Karpas-422 (cell line): ENCODE data around the gene ZNF428. TPM values are rescaled to one million over a fixed set of nuclear protein-coding genes. Genes with fewer than 3 reads are reported as not detected.
"Not testable (repeated sequence)": the region's sequence is repeated elsewhere in the genome, so short reads cannot be mapped to it uniquely, and the experiment has no call there.

Experiments used
- DNase-seq: peaks from one replicate; pipeline ENCODE4 v3.0.0-alpha.2; 2015
- H2AFZ ChIP-seq: fragments of 200-600 bp; sonication (generic); 2 replicates; pipeline ENCODE4 v1.6.1; 2014; ENCODE audit warnings: antibody characterized with exemption, low read length, mixed read lengths
- H3K27ac ChIP-seq: fragments of 200-600 bp; sonication (generic); 2 replicates; pipeline ENCODE4 v1.5.1; 2014; ENCODE audit warnings: mild to moderate bottlenecking, low read length, moderate library complexity
- H3K27me3 ChIP-seq: fragments of 200-600 bp; sonication (generic); 2 replicates; pipeline ENCODE4 v1.6.1; 2014; ENCODE audit warnings: low read length, mixed read lengths
- H3K36me3 ChIP-seq: fragments of 200-600 bp; sonication (generic); 2 replicates; pipeline ENCODE4 v1.6.1; 2014; ENCODE audit warnings: low read length, mixed read lengths; ENCODE audit not compliant: insufficient read depth
- H3K4me1 ChIP-seq: fragments of 200-600 bp; sonication (generic); 2 replicates; pipeline ENCODE4 v1.6.1; 2014; ENCODE audit warnings: mild to moderate bottlenecking, low read length, mixed read lengths
- H3K4me2 ChIP-seq: fragments of 200-600 bp; sonication (generic); 2 replicates; pipeline ENCODE4 v1.6.1; 2014; ENCODE audit warnings: low read length, low read depth, mild to moderate bottlenecking; ENCODE audit not compliant: poor library complexity, severe bottlenecking
- H3K4me3 ChIP-seq: fragments of 200-600 bp; sonication (generic); 2 replicates; pipeline ENCODE4 v1.5.1; 2014; ENCODE audit warnings: mild to moderate bottlenecking, antibody characterized with exemption, low read length, mixed read lengths
- H3K79me2 ChIP-seq: fragments of 200-600 bp; sonication (generic); 2 replicates; pipeline ENCODE4 v1.6.1; 2014; ENCODE audit warnings: mild to moderate bottlenecking, low read length, mixed read lengths
- H3K9ac ChIP-seq: fragments of 200-600 bp; sonication (generic); 2 replicates; pipeline ENCODE4 v1.6.0; 2014; ENCODE audit warnings: low read length
- H3K9me2 ChIP-seq: fragments of 200-600 bp; sonication (generic), shearing (Covaris generic); replicated peaks from 2 replicates; pipeline ENCODE4 v1.6.0; 2014; ENCODE audit warnings: mild to moderate bottlenecking, low read length, moderate library complexity; ENCODE audit not compliant: insufficient read depth
- H3K9me3 ChIP-seq: fragments of 300-700, 200-600 bp; sonication (generic); 2 replicates; pipeline ENCODE4 v1.6.1; 2014; ENCODE audit warnings: low read length, mixed read lengths
- H4K20me1 ChIP-seq: fragments of 200-600 bp; sonication (generic); 2 replicates; pipeline ENCODE4 v1.6.1; 2014; ENCODE audit warnings: mild to moderate bottlenecking, antibody characterized with exemption, low read length, low read depth; ENCODE audit not compliant: insufficient read depth
- total RNA-seq: library from RNA; depleted of rRNA; stranded (reverse); fragments of >200 nt; shearing (Covaris generic); gene quantifications from 2 replicates; pipeline ENCODE4 v1.2.3, GENCODE V29; 2014; ENCODE audit warnings: low replicate concordance

Gene ZNF428
- total RNA-seq, 1 experiment from 2014 or later: 37.9 TPM

GRCh38 chr19:43591904-43592772, 27.3 kb downstream of the ZNF428 start:
- Histone ChIP-seq H3K4me1 (peaks cover 9% of the 10 kb centered on the region), H3K36me3 (peaks cover 3% of the 10 kb centered on the region; the same call in 1 of the 2 replicates), H3K27me3 (no peaks in the 10 kb centered on the region), H3K4me3 (no peak overlapping the region), H2AFZ (no peak overlapping the region), H3K27ac (no peak overlapping the region), H3K9me3 (no peaks in the 10 kb centered on the region), H3K9ac (no peak overlapping the region), H3K9me2 (no peaks in the 10 kb centered on the region), H3K4me2 (no peak overlapping the region), H4K20me1 (no peaks in the 10 kb centered on the region), H3K79me2 (peaks cover 28% of the 10 kb centered on the region)
- DNase-seq: no peak

GRCh38 chr19:43589678-43590077, 29.8 kb downstream of the ZNF428 start:
- Histone ChIP-seq H3K27ac (no peak overlapping the region), H3K4me2 (no peak overlapping the region), H3K36me3 (peaks cover 3% of the 10 kb centered on the region; the same call in 1 of the 2 replicates), H2AFZ (no peak overlapping the region), H4K20me1 (no peaks in the 10 kb centered on the region), H3K4me1 (peaks cover 6% of the 10 kb centered on the region; the same call in 1 of the 2 replicates), H3K9ac (no peak overlapping the region), H3K9me3 (no peaks in the 10 kb centered on the region), H3K4me3 (no peak overlapping the region), H3K79me2 (peaks cover 12% of the 10 kb centered on the region; the same call in 1 of the 2 replicates), H3K27me3 (no peaks in the 10 kb centered on the region), H3K9me2 (no peaks in the 10 kb centered on the region)
- DNase-seq: no peak

GRCh38 chr19:43589277-43589676, 30.2 kb downstream of the ZNF428 start:
- Histone ChIP-seq H3K4me2 (no peak overlapping the region), H3K9ac (no peak overlapping the region), H3K4me3 (no peak overlapping the region), H4K20me1 (no peaks in the 10 kb centered on the region), H3K36me3 (peaks cover 3% of the 10 kb centered on the region; the same call in 1 of the 2 replicates), H3K27me3 (no peaks in the 10 kb centered on the region), H3K4me1 (peaks cover 6% of the 10 kb centered on the region; the same call in 1 of the 2 replicates), H3K9me3 (no peaks in the 10 kb centered on the region), H2AFZ (no peak overlapping the region), H3K79me2 (peaks cover 11% of the 10 kb centered on the region; the same call in 1 of the 2 replicates), H3K9me2 (no peaks in the 10 kb centered on the region), H3K27ac (no peak overlapping the region)
- DNase-seq: no peak

- not testable (repeated sequence) for H4K20me1 ChIP-seq, H3K9me2 ChIP-seq, H3K27me3 ChIP-seq, H3K27ac ChIP-seq, H3K9me3 ChIP-seq, DNase-seq, H3K4me2 ChIP-seq, H3K9ac ChIP-seq, H3K4me3 ChIP-seq, H3K36me3 ChIP-seq, H3K79me2 ChIP-seq, H3K4me1 ChIP-seq, H2AFZ ChIP-seq
Observed at GRCh38 chr19:43587029-43587428, 32.4 kb downstream of the ZNF428 start.

GRCh38 chr19:43586346-43586745, 33.1 kb downstream of the ZNF428 start:
- Histone ChIP-seq H3K4me1 (no peaks in the 10 kb centered on the region), H3K27ac (no peak overlapping the region), H2AFZ (no peak overlapping the region), H3K9me3 (no peaks in the 10 kb centered on the region), H3K79me2 (no peaks in the 10 kb centered on the region), H3K4me3 (no peak overlapping the region), H3K9me2 (no peaks in the 10 kb centered on the region), H3K36me3 (no peaks in the 10 kb centered on the region), H4K20me1 (no peaks in the 10 kb centered on the region), H3K4me2 (no peak overlapping the region), H3K27me3 (no peaks in the 10 kb centered on the region), H3K9ac (no peak overlapping the region)
- DNase-seq: no peak

GRCh38 chr19:43584484-43584883, 34.9 kb downstream of the ZNF428 start:
- peaks cover 3% of the 10 kb centered on the region for H3K4me1 ChIP-seq
- no peaks in the 10 kb centered on the region for H3K9me3 ChIP-seq
- no peaks in the 10 kb centered on the region for H3K9me2 ChIP-seq
- H3K4me2 ChIP-seq: no peak overlapping the region
- H3K36me3 ChIP-seq: no peaks in the 10 kb centered on the region
- no peaks in the 10 kb centered on the region for H3K79me2 ChIP-seq
- no peak overlapping the region for H3K9ac ChIP-seq
- no peaks in the 10 kb centered on the region for H3K27me3 ChIP-seq
- H2AFZ ChIP-seq: no peak overlapping the region
- H3K4me3 ChIP-seq: no peak overlapping the region
- no peak for DNase-seq
- no peaks in the 10 kb centered on the region for H4K20me1 ChIP-seq
- no peak overlapping the region for H3K27ac ChIP-seq

GRCh38 chr19:43582495-43582894, 36.9 kb downstream of the ZNF428 start:
- H3K79me2 ChIP-seq: no peaks in the 10 kb centered on the region
- H3K9me3 ChIP-seq: no peaks in the 10 kb centered on the region
- H4K20me1 ChIP-seq: no peaks in the 10 kb centered on the region
- H3K27ac ChIP-seq: no peak overlapping the region
- H3K9me2 ChIP-seq: no peaks in the 10 kb centered on the region
- H3K27me3 ChIP-seq: no peaks in the 10 kb centered on the region
- H2AFZ ChIP-seq: no peak overlapping the region
- no peak overlapping the region for H3K4me3 ChIP-seq
- no peak overlapping the region for H3K4me2 ChIP-seq
- H3K36me3 ChIP-seq: no peaks in the 10 kb centered on the region
- H3K4me1 ChIP-seq: peaks cover 3% of the 10 kb centered on the region
- no peak for DNase-seq
- no peak overlapping the region for H3K9ac ChIP-seq

GRCh38 chr19:43581467-43581866, 38.0 kb downstream of the ZNF428 start:
- no peak overlapping the region for H2AFZ ChIP-seq
- H3K27ac ChIP-seq: no peak overlapping the region
- no peak overlapping the region for H3K4me2 ChIP-seq
- H3K79me2 ChIP-seq: no peaks in the 10 kb centered on the region
- H3K9ac ChIP-seq: no peak overlapping the region
- no peaks in the 10 kb centered on the region for H3K27me3 ChIP-seq
- no peak for DNase-seq
- no peaks in the 10 kb centered on the region for H3K9me3 ChIP-seq
- no peaks in the 10 kb centered on the region for H3K9me2 ChIP-seq
- no peaks in the 10 kb centered on the region for H3K36me3 ChIP-seq
- peaks cover 3% of the 10 kb centered on the region for H3K4me1 ChIP-seq
- no peaks in the 10 kb centered on the region for H4K20me1 ChIP-seq
- H3K4me3 ChIP-seq: no peak overlapping the region
